AG08396 (cell line): ENCODE data around the gene TMC4.
"Not testable (repeated sequence)": the region's sequence is repeated elsewhere in the genome, so short reads cannot be mapped to it uniquely, and the experiment has no call there.

ENCODE experiments used
- DNase-seq: peaks from one replicate; pipeline ENCODE4 v3.0.0; 2012; ENCODE audit warnings: low spot score, mixed read lengths

Gene TMC4

GRCh38 chr19:54204767-54205468 is 32.0 kb upstream of the TMC4 start:
- no peak for DNase-seq

- no peak for DNase-seq
These were observed 30.2 kb upstream of the TMC4 start for GRCh38 chr19:54203151-54203611.

GRCh38 chr19:54201980-54202379 is 29.0 kb upstream of the TMC4 start:
- DNase-seq = no peak

- no peak for DNase-seq
These were observed 28.3 kb upstream of the TMC4 start for GRCh38 chr19:54201172-54201701.

GRCh38 chr19:54199401-54199800 is 26.4 kb upstream of the TMC4 start:
- DNase-seq = no peak

GRCh38 chr19:54197121-54197520 is 24.2 kb upstream of the TMC4 start:
- DNase-seq = no peak

GRCh38 chr19:54196536-54196935 is 23.6 kb upstream of the TMC4 start:
- DNase-seq = no peak

- not testable (repeated sequence) for DNase-seq
These were observed 21.5 kb upstream of the TMC4 start for GRCh38 chr19:54194463-54194862.

- DNase-seq = no peak
These were observed 20.1 kb upstream of the TMC4 start for GRCh38 chr19:54193011-54193410.

- DNase-seq = no peak
These were observed 19.0 kb upstream of the TMC4 start for GRCh38 chr19:54191811-54192453.

- DNase-seq = peak; percentile 83
These were observed 18.3 kb upstream of the TMC4 start, which contains the start of gene TSEN34 for GRCh38 chr19:54191011-54191810. TSS of gene TSEN34 (plus strand) at chr19:54191308. CDS start at chr19:54191365, 57 bp downstream.

GRCh38 chr19:54190503-54191010 is 17.6 kb upstream of the TMC4 start:
- peak; percentile 91 for DNase-seq

- peak; percentile 98 for DNase-seq
These were observed 17.0 kb upstream of the TMC4 start for GRCh38 chr19:54189735-54190502.

- no peak for DNase-seq
These were observed 16.3 kb upstream of the TMC4 start, which contains the start of gene MBOAT7 for GRCh38 chr19:54189145-54189734. TSS of gene MBOAT7 (minus strand) at chr19:54189580. CDS start at chr19:54188508, 1,072 bp downstream.

- DNase-seq = peak; percentile 62
These were observed 15.4 kb upstream of the TMC4 start for GRCh38 chr19:54188215-54188871.

- no peak for DNase-seq
These were observed 14.0 kb upstream of the TMC4 start for GRCh38 chr19:54186934-54187381.

- no peak for DNase-seq
These were observed 13.4 kb upstream of the TMC4 start for GRCh38 chr19:54186351-54186750.

GRCh38 chr19:54183431-54183830 is 10.5 kb upstream of the TMC4 start:
- no peak for DNase-seq

GRCh38 chr19:54181894-54182293 is 8.9 kb upstream of the TMC4 start:
- not testable (repeated sequence) for DNase-seq

- no peak for DNase-seq
These were observed 7.7 kb upstream of the TMC4 start for GRCh38 chr19:54180691-54181091.
